Astrocyte (in vitro differentiated cells and primary cell): ENCODE measurements around the gene CROCC2. TPM values are rescaled to one million over a fixed set of nuclear protein-coding genes. Genes with fewer than 3 reads are reported as not detected.

Experiments
- DNase-seq: peaks from one replicate; pipeline ENCODE4 v3.0.0-alpha.2; 2010; ENCODE audit warnings: low read depth
- FAIRE-seq: peaks from 2 replicates; lab custom pipeline; 2011; peaks lifted over from hg19 to GRCh38; lab: Jason Lieb, UNC
- H2AFZ ChIP-seq: 2 replicates; pipeline ENCODE4 v1.6.0; 2012; ENCODE audit warnings: low read depth, low read length, inconsistent platforms
- H3K27ac ChIP-seq: 2 replicates; pipeline ENCODE4 v1.5.1; 2011; ENCODE audit warnings: low read depth, low read length, inconsistent platforms
- H3K27me3 ChIP-seq: 2 replicates; pipeline ENCODE4 v1.6.0; 2011; ENCODE audit warnings: low read length, inconsistent platforms; ENCODE audit not compliant: insufficient read depth
- H3K36me3 ChIP-seq: 2 replicates; pipeline ENCODE4 v1.5.1; 2011; ENCODE audit warnings: low read length, inconsistent platforms; ENCODE audit not compliant: insufficient read depth
- H3K4me1 ChIP-seq: 2 replicates; pipeline ENCODE4 v1.5.1; 2011; ENCODE audit warnings: low read length, inconsistent platforms; ENCODE audit not compliant: insufficient read depth
- H3K4me2 ChIP-seq: 2 replicates; pipeline ENCODE4 v1.6.0; 2012; ENCODE audit warnings: low read length, inconsistent platforms
- H3K4me3 ChIP-seq: 2 replicates; pipeline ENCODE4 v1.5.1; 2011; ENCODE audit warnings: low read depth, mild to moderate bottlenecking, low read length, inconsistent platforms; ENCODE audit not compliant: insufficient read depth
- H3K79me2 ChIP-seq: 2 replicates; pipeline ENCODE4 v1.6.0; 2012; ENCODE audit warnings: mild to moderate bottlenecking, low read length, inconsistent platforms; ENCODE audit not compliant: insufficient read depth
- H3K9ac ChIP-seq: 2 replicates; pipeline ENCODE4 v1.6.0; 2012; ENCODE audit warnings: mild to moderate bottlenecking, low read length, inconsistent platforms
- H3K9me3 ChIP-seq: 2 replicates; pipeline ENCODE4 v1.5.1; 2012; ENCODE audit warnings: low read depth, mild to moderate bottlenecking, low read length, inconsistent platforms; ENCODE audit not compliant: insufficient read depth
- H4K20me1 ChIP-seq: 2 replicates; pipeline ENCODE4 v1.6.0; 2012; ENCODE audit warnings: low read length, inconsistent platforms; ENCODE audit not compliant: insufficient read depth
- H3K27ac Mint-ChIP-seq: one replicate; pipeline ENCODE4 v1.8.0; 2021; ENCODE audit warnings: mild to moderate bottlenecking, mixed read lengths; ENCODE audit not compliant: unreplicated experiment
- H3K27me3 Mint-ChIP-seq: one replicate; pipeline ENCODE4 v1.8.0; 2021; ENCODE audit warnings: low read depth, mixed read lengths; ENCODE audit not compliant: unreplicated experiment
- H3K36me3 Mint-ChIP-seq: one replicate; pipeline ENCODE4 v1.8.0; 2021; ENCODE audit warnings: low read depth, mixed read lengths; ENCODE audit not compliant: unreplicated experiment
- H3K4me1 Mint-ChIP-seq: one replicate; pipeline ENCODE4 v1.8.0; 2021; ENCODE audit warnings: low read depth, mixed read lengths; ENCODE audit not compliant: unreplicated experiment
- H3K4me3 Mint-ChIP-seq: one replicate; pipeline ENCODE4 v1.8.0; 2021; ENCODE audit warnings: mild to moderate bottlenecking, moderate library complexity, mixed read lengths; ENCODE audit not compliant: unreplicated experiment
- H3K9me3 Mint-ChIP-seq: one replicate; pipeline ENCODE4 v1.8.0; 2021; ENCODE audit warnings: mild to moderate bottlenecking, mixed read lengths; ENCODE audit not compliant: unreplicated experiment
- EZH2 ChIP-seq: IDR thresholded peaks from 2 replicates; pipeline ENCODE4 v1.6.1; 2012; ENCODE audit warnings: mild to moderate bottlenecking, low read length, inconsistent platforms; ENCODE audit not compliant: insufficient read depth
- total RNA-seq: library from RNA; stranded (reverse); gene quantifications from 2 replicates; pipeline ENCODE4 v1.2.1, GENCODE V29; 2021
- TF ChIP-seq, protein P1 (sequence below): IDR thresholded peaks from 2 replicates; pipeline ENCODE4 v1.5.1; 2011; ENCODE audit warnings: low read depth, mild to moderate bottlenecking, inconsistent platforms, low read length, moderate library complexity; ENCODE audit not compliant: insufficient read depth

The CROCC2 gene
- total RNA-seq, 1 donor from 2014 or later: not detected

DNA sequence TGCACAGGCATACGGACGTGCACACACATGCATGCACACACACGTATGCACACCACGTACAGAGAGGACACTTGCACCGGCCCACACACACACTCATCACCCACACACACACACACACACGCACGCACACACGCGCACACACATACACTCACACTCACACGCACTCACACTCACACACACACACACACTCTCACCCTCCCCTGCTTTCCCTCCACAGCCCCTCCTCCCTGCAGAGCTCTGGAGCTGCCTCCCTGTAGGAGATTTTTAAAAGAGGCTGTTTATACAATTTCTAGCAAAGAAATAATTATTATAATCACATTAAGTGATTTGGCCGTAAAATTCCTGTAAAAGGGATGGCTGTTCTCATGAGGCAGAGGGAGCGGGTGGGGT, 55.8 kb downstream of the CROCC2 start:
- H3K4me1 ChIP-seq: peaks cover 3% of the 10 kb centered on the region
- peaks cover 13% of the 10 kb centered on the region for H3K27me3 Mint-ChIP-seq
- H3K79me2 ChIP-seq: no peaks in the 10 kb centered on the region
- no peak overlapping the region for H3K9ac ChIP-seq
- H3K27ac Mint-ChIP-seq: no peak overlapping the region
- H3K9me3 ChIP-seq: no peaks in the 10 kb centered on the region
- no peak overlapping the region for H3K4me3 ChIP-seq
- no peak for FAIRE-seq
- no peak overlapping the region for H3K4me3 Mint-ChIP-seq
- no peak overlapping the region for H3K27ac ChIP-seq
- no peaks in the 10 kb centered on the region for H3K36me3 ChIP-seq
- no peak for DNase-seq
- H3K36me3 Mint-ChIP-seq: no peaks in the 10 kb centered on the region
- no peaks in the 10 kb centered on the region for H3K9me3 Mint-ChIP-seq
- H3K4me1 Mint-ChIP-seq: no peaks in the 10 kb centered on the region
- TF ChIP-seq, protein P1, sequence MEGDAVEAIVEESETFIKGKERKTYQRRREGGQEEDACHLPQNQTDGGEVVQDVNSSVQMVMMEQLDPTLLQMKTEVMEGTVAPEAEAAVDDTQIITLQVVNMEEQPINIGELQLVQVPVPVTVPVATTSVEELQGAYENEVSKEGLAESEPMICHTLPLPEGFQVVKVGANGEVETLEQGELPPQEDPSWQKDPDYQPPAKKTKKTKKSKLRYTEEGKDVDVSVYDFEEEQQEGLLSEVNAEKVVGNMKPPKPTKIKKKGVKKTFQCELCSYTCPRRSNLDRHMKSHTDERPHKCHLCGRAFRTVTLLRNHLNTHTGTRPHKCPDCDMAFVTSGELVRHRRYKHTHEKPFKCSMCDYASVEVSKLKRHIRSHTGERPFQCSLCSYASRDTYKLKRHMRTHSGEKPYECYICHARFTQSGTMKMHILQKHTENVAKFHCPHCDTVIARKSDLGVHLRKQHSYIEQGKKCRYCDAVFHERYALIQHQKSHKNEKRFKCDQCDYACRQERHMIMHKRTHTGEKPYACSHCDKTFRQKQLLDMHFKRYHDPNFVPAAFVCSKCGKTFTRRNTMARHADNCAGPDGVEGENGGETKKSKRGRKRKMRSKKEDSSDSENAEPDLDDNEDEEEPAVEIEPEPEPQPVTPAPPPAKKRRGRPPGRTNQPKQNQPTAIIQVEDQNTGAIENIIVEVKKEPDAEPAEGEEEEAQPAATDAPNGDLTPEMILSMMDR: no peak
- TF ChIP-seq EZH2: no peak
- no peaks in the 10 kb centered on the region for H3K27me3 ChIP-seq
- H4K20me1 ChIP-seq: no peaks in the 10 kb centered on the region
- H3K4me2 ChIP-seq: no peak overlapping the region
- H2AFZ ChIP-seq: no peak overlapping the region

DNA sequence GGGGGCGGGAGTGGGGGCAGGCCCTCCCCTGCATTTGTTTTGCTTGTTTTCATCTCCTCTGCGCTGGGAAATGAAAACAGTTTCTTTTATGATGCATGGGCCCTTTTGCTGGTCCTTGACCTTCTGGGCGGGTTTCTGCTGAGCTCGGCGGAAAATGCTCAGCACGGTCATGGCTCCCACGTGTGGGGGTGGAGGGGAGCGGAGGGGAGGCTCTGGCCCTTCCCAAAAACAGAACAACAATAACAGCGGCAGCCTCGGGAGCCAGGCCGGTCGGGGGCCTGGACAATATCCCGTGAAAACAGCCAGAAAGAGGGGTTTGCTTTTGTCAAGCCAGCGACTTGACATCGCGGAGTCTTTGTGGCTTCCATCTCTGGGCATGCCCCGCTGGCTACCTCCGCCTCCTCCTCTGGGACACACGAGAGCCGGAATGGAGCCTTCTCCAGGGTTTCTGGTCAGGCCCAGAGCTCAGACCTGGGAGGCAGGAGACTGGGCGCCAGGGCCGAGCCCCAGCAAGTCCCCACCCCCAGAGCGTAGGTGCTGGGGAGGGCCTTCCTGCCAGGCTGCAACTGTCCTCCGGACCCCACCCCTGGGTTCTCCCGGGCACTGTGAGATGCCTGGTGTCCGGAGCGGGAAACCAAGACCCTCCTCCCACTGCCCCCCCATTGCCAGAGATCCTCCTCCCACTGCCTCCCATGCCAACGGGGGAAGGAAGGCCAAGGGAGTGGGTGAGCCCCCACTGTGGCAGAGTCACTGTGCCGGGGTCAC, 56.3 kb downstream of the CROCC2 start:
- Histone ChIP-seq H2AFZ (peak overlapping the region; percentile 60), H3K27me3 (no peaks in the 10 kb centered on the region), H3K36me3 (no peaks in the 10 kb centered on the region), H4K20me1 (no peaks in the 10 kb centered on the region), H3K9me3 (no peaks in the 10 kb centered on the region), H3K4me3 (peak overlapping the region; percentile 28), H3K79me2 (no peaks in the 10 kb centered on the region), H3K27ac (no peak overlapping the region), H3K4me1 (peaks cover 3% of the 10 kb centered on the region), H3K4me2 (peak overlapping the region; percentile 70), H3K9ac (no peak overlapping the region)
- no peak overlapping the region for H3K4me3 Mint-ChIP-seq
- H3K4me1 Mint-ChIP-seq: no peaks in the 10 kb centered on the region
- H3K27me3 Mint-ChIP-seq: peaks cover 13% of the 10 kb centered on the region
- TF ChIP-seq, protein P1: no peak
- H3K9me3 Mint-ChIP-seq: no peaks in the 10 kb centered on the region
- H3K36me3 Mint-ChIP-seq: no peaks in the 10 kb centered on the region
- FAIRE-seq (no peak), DNase-seq (no peak)
- no peak overlapping the region for H3K27ac Mint-ChIP-seq
